Esophagus squamous epithelium (tissue), 5 donors: ENCODE results near the gene GNLY. TPM values are rescaled to one million over a fixed set of nuclear protein-coding genes. Genes with fewer than 3 reads are reported as not detected.

Source experiments
- DNase-seq: peaks from one replicate; lab custom pipeline; 2025; lab: John Stamatoyannopoulos, UW
- H3K27ac ChIP-seq, 4 donors: fragments of 200-600 bp; sonication (generic); one replicate each; pipeline ENCODE4 v1.5.1; 2016 to 2019; ENCODE audit warnings: mild to moderate bottlenecking in 1 of 4
- H3K27me3 ChIP-seq, 4 donors: fragments of 200-600 bp; sonication (generic); 1 replicate in 3 of 4; 2 replicates in 1 of 4; pipeline versions ENCODE4 v1.5.1 to v1.6.0; 2017 to 2021; ENCODE audit warnings: antibody characterized with exemption in 1 of 4
- H3K36me3 ChIP-seq, 3 donors: fragments of 200-600 bp; sonication (generic); one replicate each; pipeline ENCODE4 v1.5.1; 2016 to 2019
- H3K4me1 ChIP-seq, 3 donors: fragments of 200-600 bp; sonication (generic); one replicate each; pipeline ENCODE4 v1.5.1; 2017 to 2019
- H3K4me3 ChIP-seq, 4 donors: fragments of 200-600 bp; sonication (generic); 1 replicate in 3 of 4; 2 replicates in 1 of 4; pipeline ENCODE4 v1.5.1; 2016 to 2019; ENCODE audit warnings: mild to moderate bottlenecking in 2 of 4, moderate library complexity in 1 of 4
- H3K9me3 ChIP-seq, 3 donors: fragments of 200-600 bp; sonication (generic); one replicate each; pipeline ENCODE4 v1.5.1; 2016 to 2019
- CTCF ChIP-seq, 6 experiments: fragments of 450-650 bp in 4 of 6; fragments of 200-600 bp in 2 of 6; sonication (generic) in 2 of 6; IDR thresholded peaks; one replicate each; pipeline ENCODE4 v1.5.1; 2016 to 2019; ENCODE audit warnings: antibody characterized with exemption in 6 of 6, mild to moderate bottlenecking in 4 of 6, moderate library complexity in 4 of 6
- POLR2A ChIP-seq, 4 donors: fragments of 450-650 bp; IDR thresholded peaks; one replicate each; pipeline ENCODE4 v1.6.1; 2017; ENCODE audit warnings: antibody characterized with exemption in 4 of 4, mild to moderate bottlenecking in 4 of 4, moderate library complexity in 3 of 4
- WGBS, 2 donors: methylation state at CpG; one replicate each; pipeline ENCODE4 v1.1.5; 2018; 5-methylcytosine and 5-hydroxymethylcytosine counted together
- intact Hi-C: fragments of 100-400 bp; cut with DNase I; formaldehyde crosslinking; loops from one replicate; pipeline ENCODE4 v1.15.0; 2022
- total RNA-seq, 4 donors: library from RNA; depleted of rRNA; stranded (reverse); fragments of >200 nt; gene quantifications; one replicate each; pipeline ENCODE4 v1.1.0, GENCODE V29; 2016
- donor health status: DM: yes; HTN: yes; CAD: no.

Gene GNLY
- total RNA-seq, 4 donors from 2014 or later = 0.76 to 6.1 (median 2.1) TPM

- TF ChIP-seq POLR2A (IDR thresholded peaks at IDR 0.05) (no peak), CTCF (IDR thresholded peaks at IDR 0.05) (no peak)
- DNase-seq = no peak
- WGBS, 2 donors = no CpG with 5 or more reads among the region's 3 CpGs
Measured at GRCh38 chr2:85697096-85697495, 2.9 kb downstream of the GNLY start.

GRCh38 chr2:85697716-85698115 lies 3.6 kb downstream of the GNLY start:
- TF ChIP-seq CTCF (IDR thresholded peaks at IDR 0.05) (no peak), POLR2A (IDR thresholded peaks at IDR 0.05) (no peak)
- 42 to 49% methylated on average over 2 of the region's 2 CpGs for WGBS, 2 donors
- Histone ChIP-seq H3K4me3 (no peak overlapping the region), H3K27ac (no peak overlapping the region), H3K36me3 (no peaks in the 10 kb centered on the region), H3K27me3 (no peaks in the 10 kb centered on the region), H3K9me3 (no peaks in the 10 kb centered on the region), H3K4me1 (peaks cover 0 to 10% (median 0%) of the 10 kb centered on the region in 3 donors)
- intact Hi-C loops = no loop called here
- DNase-seq = no peak

More at GRCh38 chr2:85697096-85697495, 2.9 kb downstream of the GNLY start:
- H3K9me3 ChIP-seq = no peaks in the 10 kb centered on the region
- intact Hi-C loops = no loop called here
- H3K4me1 ChIP-seq = peaks cover 0 to 4% (median 0%) of the 10 kb centered on the region in 3 donors
- H3K4me3 ChIP-seq = no peak overlapping the region
- H3K27me3 ChIP-seq = no peaks in the 10 kb centered on the region
- no peak overlapping the region for H3K27ac ChIP-seq
- no peaks in the 10 kb centered on the region for H3K36me3 ChIP-seq

DNA sequence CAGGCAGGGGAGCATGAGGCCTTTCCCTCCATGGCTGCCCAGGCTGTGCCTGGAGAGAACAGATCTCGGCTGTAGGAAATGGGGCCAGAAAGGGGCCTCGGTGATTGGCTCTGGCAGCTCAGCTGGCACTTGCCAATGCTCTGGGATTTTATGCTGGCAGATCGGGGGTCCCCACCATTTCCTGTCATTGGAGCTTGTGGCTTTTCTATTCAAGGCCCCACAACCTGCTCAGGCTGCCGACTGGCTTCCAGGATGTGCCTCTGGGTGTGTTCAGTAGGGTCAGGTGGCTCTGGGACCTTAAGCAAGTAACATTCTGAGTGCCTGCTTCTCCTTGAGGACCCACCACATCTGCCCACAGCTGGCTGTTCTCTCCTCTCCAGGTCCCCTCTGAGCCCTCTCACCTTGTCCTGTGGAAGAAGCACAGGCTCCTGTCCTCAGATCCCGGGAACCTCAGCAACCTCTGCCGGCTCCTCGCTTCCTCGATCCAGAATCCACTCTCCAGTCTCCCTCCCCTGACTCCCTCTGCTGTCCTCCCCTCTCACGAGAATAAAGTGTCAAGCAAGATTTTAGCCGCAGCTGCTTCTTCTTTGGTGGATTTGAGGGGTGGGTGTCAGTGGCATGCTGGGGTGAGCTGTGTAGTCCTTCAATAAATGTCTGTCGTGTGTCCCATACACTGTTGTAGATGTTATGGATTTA lies 4.2 kb downstream of the GNLY start:
- H3K4me1 ChIP-seq = peaks cover 0 to 11% (median 0%) of the 10 kb centered on the region in 3 donors
- WGBS, 2 donors = 64 to 88% methylated on average over 6 to 10 of the region's 11 CpGs
- no peak for DNase-seq
- H3K4me3 ChIP-seq = no peak overlapping the region
- TF ChIP-seq CTCF (IDR thresholded peaks at IDR 0.05) = no peak
- no peak for TF ChIP-seq POLR2A (IDR thresholded peaks at IDR 0.05)
- H3K27ac ChIP-seq = no peak overlapping the region
- H3K36me3 ChIP-seq = no peaks in the 10 kb centered on the region
- intact Hi-C loops = no loop called here
- H3K9me3 ChIP-seq = no peaks in the 10 kb centered on the region
- H3K27me3 ChIP-seq = no peaks in the 10 kb centered on the region

GRCh38 chr2:85698880-85699254 lies 4.7 kb downstream of the GNLY start:
- no peaks in the 10 kb centered on the region for H3K9me3 ChIP-seq
- TF ChIP-seq POLR2A (IDR thresholded peaks at IDR 0.05) (no peak), CTCF (IDR thresholded peaks at IDR 0.05) (no peak)
- intact Hi-C loops = no loop called here
- H3K4me3 ChIP-seq = no peak overlapping the region
- no peaks in the 10 kb centered on the region for H3K36me3 ChIP-seq
- no peak for DNase-seq
- peaks cover 0 to 11% (median 0%) of the 10 kb centered on the region in 3 donors for H3K4me1 ChIP-seq
- no peak overlapping the region for H3K27ac ChIP-seq
- 66 to 95% methylated on average over 4 to 8 of the region's 8 CpGs for WGBS, 2 donors
- H3K27me3 ChIP-seq = no peaks in the 10 kb centered on the region

GRCh38 chr2:85699325-85699724 lies 5.2 kb downstream of the GNLY start:
- no peaks in the 10 kb centered on the region for H3K27me3 ChIP-seq
- TF ChIP-seq POLR2A (IDR thresholded peaks at IDR 0.05) (no peak), CTCF (IDR thresholded peaks at IDR 0.05) (no peak)
- H3K36me3 ChIP-seq = no peaks in the 10 kb centered on the region
- 83 to 94% methylated on average over 1 of the region's 1 CpG for WGBS, 2 donors
- DNase-seq = no peak
- H3K4me1 ChIP-seq = peaks cover 0 to 11% (median 0%) of the 10 kb centered on the region in 3 donors
- no peaks in the 10 kb centered on the region for H3K9me3 ChIP-seq
- H3K27ac ChIP-seq = no peak overlapping the region
- intact Hi-C loops = no loop called here
- H3K4me3 ChIP-seq = no peak overlapping the region
